GM23338 (cell line): Measurements from ENCODE around the gene DNAJC6. TPM values are rescaled to one million over a fixed set of nuclear protein-coding genes. Genes with fewer than 3 reads are reported as not detected.

Experiments
- ATAC-seq: fragments of 200-7000 bp; cut with Tn5 transposase; 3 replicates; pipeline ENCODE4 v1.9.1; 2020
- DNase-seq: peaks from one replicate; pipeline ENCODE4 v3.0.0-alpha.2; 2015; ENCODE audit warnings: low spot score
- H2AFZ ChIP-seq: fragments of 200-600 bp; sonication (generic); 2 replicates; pipeline ENCODE4 v1.8.0; 2016; ENCODE audit warnings: antibody characterized with exemption, mild to moderate bottlenecking, moderate library complexity
- H3F3A ChIP-seq: fragments of 200-600 bp; sonication (generic); replicated peaks from 2 replicates; pipeline ENCODE4 v1.8.0; 2017; ENCODE audit warnings: antibody characterized with exemption, mixed run types, low read depth
- H3K27ac ChIP-seq: fragments of 200-600 bp; sonication (generic); 2 replicates; pipeline ENCODE4 v1.6.1; 2016; ENCODE audit warnings: low read depth
- H3K27me3 ChIP-seq: fragments of 200-600 bp; sonication (generic); 2 replicates; pipeline ENCODE4 v1.8.0; 2016; ENCODE audit warnings: mild to moderate bottlenecking, mixed run types, moderate library complexity; ENCODE audit not compliant: insufficient read depth
- H3K36me3 ChIP-seq: fragments of 200-600 bp; sonication (generic); 2 replicates; pipeline ENCODE4 v1.8.0; 2016; ENCODE audit warnings: mild to moderate bottlenecking; ENCODE audit not compliant: insufficient read depth
- H3K4me1 ChIP-seq: fragments of 200-600 bp; sonication (generic); 2 replicates; pipeline ENCODE4 v1.8.0; 2016; ENCODE audit warnings: mild to moderate bottlenecking, moderate library complexity; ENCODE audit not compliant: insufficient read depth
- H3K4me2 ChIP-seq: fragments of 200-600 bp; sonication (generic); 2 replicates; pipeline ENCODE4 v1.7.1; 2017; ENCODE audit warnings: mixed run types
- H3K4me3 ChIP-seq: fragments of 200-600 bp; sonication (generic); 2 replicates; pipeline ENCODE4 v1.6.1; 2016; ENCODE audit warnings: mixed run types
- H3K79me2 ChIP-seq: fragments of 200-600 bp; sonication (generic); replicated peaks from 2 replicates; pipeline ENCODE4 v1.8.0; 2017; ENCODE audit warnings: mild to moderate bottlenecking; ENCODE audit not compliant: insufficient read depth
- H3K9me2 ChIP-seq: fragments of 200-600 bp; sonication (generic); 2 replicates; pipeline ENCODE4 v1.8.0; 2017; ENCODE audit not compliant: insufficient read depth
- H4K20me1 ChIP-seq: fragments of 200-600 bp; sonication (generic); replicated peaks from 2 replicates; pipeline ENCODE4 v1.8.0; 2017; ENCODE audit warnings: mild to moderate bottlenecking; ENCODE audit not compliant: insufficient read depth
- H3K27ac Mint-ChIP-seq: 2 replicates; pipeline ENCODE4 v1.8.0; 2020; ENCODE audit warnings: inconsistent platforms, mild to moderate bottlenecking, moderate library complexity, mixed read lengths
- H3K27me3 Mint-ChIP-seq: 3 replicates; pipeline ENCODE4 v1.8.0; 2022; ENCODE audit warnings: low read depth, mild to moderate bottlenecking, moderate library complexity, mixed read lengths, inconsistent platforms; ENCODE audit not compliant: insufficient read depth, poor library complexity
- H3K36me3 Mint-ChIP-seq: 3 replicates; pipeline ENCODE4 v1.8.0; 2021; ENCODE audit warnings: low read depth, mild to moderate bottlenecking, inconsistent platforms, moderate library complexity, mixed read lengths
- H3K4me1 Mint-ChIP-seq: 3 replicates; pipeline ENCODE4 v1.8.0; 2020; ENCODE audit warnings: mild to moderate bottlenecking, inconsistent platforms, mixed read lengths
- H3K4me3 Mint-ChIP-seq: 3 replicates; pipeline ENCODE4 v1.8.0; 2021; ENCODE audit warnings: moderate library complexity, mild to moderate bottlenecking, inconsistent platforms, mixed read lengths
- H3K9me3 Mint-ChIP-seq: 3 replicates; pipeline ENCODE4 v1.8.0; 2020; ENCODE audit warnings: moderate library complexity, mild to moderate bottlenecking, inconsistent platforms, mixed read lengths
- CREB1 ChIP-seq: fragments of 250-450 bp; sonication (Bioruptor Pico); IDR thresholded peaks from 2 replicates; pipeline ENCODE4 v1.5.0; 2020; ENCODE audit warnings: low read depth, mild to moderate bottlenecking, moderate library complexity
- ETS1 ChIP-seq: IDR thresholded peaks from 2 replicates; pipeline ENCODE4 v1.6.1; 2016; ENCODE audit warnings: antibody characterized with exemption
- EZH2 ChIP-seq: fragments of 200-600 bp; sonication (generic); IDR thresholded peaks from one replicate; pipeline ENCODE4 v1.8.0; 2017; ENCODE audit warnings: antibody characterized with exemption, mild to moderate bottlenecking, low read depth; ENCODE audit not compliant: unreplicated experiment
- EZH2phosphoT487 ChIP-seq: fragments of 200-600 bp; sonication (generic); IDR thresholded peaks from one replicate; pipeline ENCODE4 v1.8.1; 2018; ENCODE audit warnings: antibody characterized with exemption; ENCODE audit not compliant: unreplicated experiment
- NANOG ChIP-seq: IDR thresholded peaks from 2 replicates; pipeline ENCODE4 v1.6.1; 2016; ENCODE audit warnings: antibody characterized with exemption, borderline replicate concordance
- ZNF114 ChIP-seq: fragments of 250-450 bp; sonication (Bioruptor Pico); IDR thresholded peaks from 2 replicates; pipeline ENCODE4 v1.5.0; 2020; ENCODE audit warnings: mild to moderate bottlenecking, moderate library complexity
- ZNF462 ChIP-seq: fragments of 250-450 bp; sonication (Bioruptor Pico); IDR thresholded peaks from 2 replicates; pipeline ENCODE4 v1.5.0; 2020; ENCODE audit warnings: mild to moderate bottlenecking, moderate library complexity
- long read RNA-seq: library from polyadenylated mRNA; unstranded; transcript quantifications from one replicate; pipeline ENCODE4 v2.0.0, GENCODE V29; 2020; ENCODE audit not compliant: unreplicated experiment
- polyA plus RNA-seq: library from polyadenylated mRNA; unstranded; fragments of >200 nt; fragmentation: Nextera tagmentation; extraction: Ambion mirVana; gene quantifications from 2 replicates; pipeline ENCODE4 v1.2.1, GENCODE V29; 2016
- total RNA-seq: library from RNA; depleted of rRNA; stranded (reverse); fragments of >200 nt; shearing (Covaris generic); gene quantifications from 2 replicates; pipeline ENCODE4 v1.2.3, GENCODE V29; 2014; rRNA removed
- TF ChIP-seq, protein P1 (sequence below), 2 experiments: fragments of 200-600 bp in 1 of 2; sonication (generic) in 1 of 2; conservative IDR thresholded peaks; 2 replicates each; pipeline versions ENCODE4 v1.5.1 to v1.6.1; 2016 to 2017; ENCODE audit warnings: antibody characterized with exemption in 2 of 2, low read depth in 2 of 2, mild to moderate bottlenecking in 2 of 2, moderate library complexity in 1 of 2
- TF ChIP-seq, protein P2 (sequence below): IDR thresholded peaks from one replicate; pipeline ENCODE4 v1.6.1; 2018; ENCODE audit warnings: antibody characterized with exemption; ENCODE audit not compliant: unreplicated experiment

The DNAJC6 gene
- total RNA-seq: 4.6 and 7.4 TPM in 2 replicates
- polyA plus RNA-seq: 1.6 and 2.4 TPM in 2 replicates
- long read RNA-seq, partial matches to known transcripts: 0 of 2 reads
- long read RNA-seq, other reads (novel, unspliced or antisense): 2 of 2 reads

GRCh38 chr1:65309304-65310077 lies at the start of gene DNAJC6:
DNAJC6 (plus strand) TSS chr1:65309543; CDS start chr1:65309746, 203 bp downstream.
- Histone ChIP-seq H3F3A (peaks cover 3% of the 10 kb centered on the region), H3K9me2 (no peaks in the 10 kb centered on the region), H2AFZ (peak within 1 kb of the TSS; percentile 83), H4K20me1 (no peaks in the 10 kb centered on the region), H3K36me3 (no peaks in the 10 kb centered on the region), H3K4me3 (peak within 1 kb of the TSS; percentile 92), H3K4me2 (peak within 1 kb of the TSS; percentile 75), H3K4me1 (peaks cover 23% of the 10 kb centered on the region), H3K27ac (no peak within 1 kb of the TSS; the same call in 1 of the 2 replicates), H3K79me2 (no peaks in the 10 kb centered on the region), H3K27me3 (peaks cover 38% of the 10 kb centered on the region)
- Mint-ChIP-seq H3K36me3 (no peaks in the 10 kb centered on the region), H3K27me3 (peaks cover 11% of the 10 kb centered on the region), H3K9me3 (no peaks in the 10 kb centered on the region), H3K4me3 (peak within 1 kb of the TSS; percentile 92), H3K27ac (no peak within 1 kb of the TSS), H3K4me1 (peaks cover 22% of the 10 kb centered on the region)
- DNase-seq (peak; percentile 93), ATAC-seq (peak; percentile 92)
- TF ChIP-seq, protein P1, sequence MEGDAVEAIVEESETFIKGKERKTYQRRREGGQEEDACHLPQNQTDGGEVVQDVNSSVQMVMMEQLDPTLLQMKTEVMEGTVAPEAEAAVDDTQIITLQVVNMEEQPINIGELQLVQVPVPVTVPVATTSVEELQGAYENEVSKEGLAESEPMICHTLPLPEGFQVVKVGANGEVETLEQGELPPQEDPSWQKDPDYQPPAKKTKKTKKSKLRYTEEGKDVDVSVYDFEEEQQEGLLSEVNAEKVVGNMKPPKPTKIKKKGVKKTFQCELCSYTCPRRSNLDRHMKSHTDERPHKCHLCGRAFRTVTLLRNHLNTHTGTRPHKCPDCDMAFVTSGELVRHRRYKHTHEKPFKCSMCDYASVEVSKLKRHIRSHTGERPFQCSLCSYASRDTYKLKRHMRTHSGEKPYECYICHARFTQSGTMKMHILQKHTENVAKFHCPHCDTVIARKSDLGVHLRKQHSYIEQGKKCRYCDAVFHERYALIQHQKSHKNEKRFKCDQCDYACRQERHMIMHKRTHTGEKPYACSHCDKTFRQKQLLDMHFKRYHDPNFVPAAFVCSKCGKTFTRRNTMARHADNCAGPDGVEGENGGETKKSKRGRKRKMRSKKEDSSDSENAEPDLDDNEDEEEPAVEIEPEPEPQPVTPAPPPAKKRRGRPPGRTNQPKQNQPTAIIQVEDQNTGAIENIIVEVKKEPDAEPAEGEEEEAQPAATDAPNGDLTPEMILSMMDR (conservative IDR thresholded peaks at IDR 0.05; ENCODE audit: low read depth in 2 of 2): peak in 1 of 2 experiments; percentile 21; a peak in 2 of 4 replicates
- TF ChIP-seq ZNF462 (CRISPR knock-in tag): no peak
- no peak for TF ChIP-seq ETS1
- TF ChIP-seq ZNF114 (CRISPR knock-in tag): no peak
- TF ChIP-seq, protein P2, sequence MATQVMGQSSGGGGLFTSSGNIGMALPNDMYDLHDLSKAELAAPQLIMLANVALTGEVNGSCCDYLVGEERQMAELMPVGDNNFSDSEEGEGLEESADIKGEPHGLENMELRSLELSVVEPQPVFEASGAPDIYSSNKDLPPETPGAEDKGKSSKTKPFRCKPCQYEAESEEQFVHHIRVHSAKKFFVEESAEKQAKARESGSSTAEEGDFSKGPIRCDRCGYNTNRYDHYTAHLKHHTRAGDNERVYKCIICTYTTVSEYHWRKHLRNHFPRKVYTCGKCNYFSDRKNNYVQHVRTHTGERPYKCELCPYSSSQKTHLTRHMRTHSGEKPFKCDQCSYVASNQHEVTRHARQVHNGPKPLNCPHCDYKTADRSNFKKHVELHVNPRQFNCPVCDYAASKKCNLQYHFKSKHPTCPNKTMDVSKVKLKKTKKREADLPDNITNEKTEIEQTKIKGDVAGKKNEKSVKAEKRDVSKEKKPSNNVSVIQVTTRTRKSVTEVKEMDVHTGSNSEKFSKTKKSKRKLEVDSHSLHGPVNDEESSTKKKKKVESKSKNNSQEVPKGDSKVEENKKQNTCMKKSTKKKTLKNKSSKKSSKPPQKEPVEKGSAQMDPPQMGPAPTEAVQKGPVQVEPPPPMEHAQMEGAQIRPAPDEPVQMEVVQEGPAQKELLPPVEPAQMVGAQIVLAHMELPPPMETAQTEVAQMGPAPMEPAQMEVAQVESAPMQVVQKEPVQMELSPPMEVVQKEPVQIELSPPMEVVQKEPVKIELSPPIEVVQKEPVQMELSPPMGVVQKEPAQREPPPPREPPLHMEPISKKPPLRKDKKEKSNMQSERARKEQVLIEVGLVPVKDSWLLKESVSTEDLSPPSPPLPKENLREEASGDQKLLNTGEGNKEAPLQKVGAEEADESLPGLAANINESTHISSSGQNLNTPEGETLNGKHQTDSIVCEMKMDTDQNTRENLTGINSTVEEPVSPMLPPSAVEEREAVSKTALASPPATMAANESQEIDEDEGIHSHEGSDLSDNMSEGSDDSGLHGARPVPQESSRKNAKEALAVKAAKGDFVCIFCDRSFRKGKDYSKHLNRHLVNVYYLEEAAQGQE: peak; percentile 98
- no peak; the same call in 1 of the 2 replicates for TF ChIP-seq CREB1
- no peak for TF ChIP-seq EZH2
- TF ChIP-seq EZH2phosphoT487: no peak
- no peak for TF ChIP-seq NANOG
